Measurements from ENCODE around the gene SOS2. TPM values are rescaled to one million over a fixed set of nuclear protein-coding genes. Genes with fewer than 3 reads are reported as not detected.

SOS2 gene
- total RNA-seq, 1 experiment from 2014 or later, result 84.1 TPM

GRCh38 chr14:50225067-50225973 lies 6.1 kb downstream of the SOS2 start:
- H3K9me3 ChIP-seq (ENCODE audit: low read length), result no peaks in the 10 kb centered on the region
- peak overlapping the region; percentile 36 for H3K4me2 ChIP-seq (ENCODE audit: low read depth, low read length, poor library complexity, severe bottlenecking)
- no peaks in the 10 kb centered on the region for H4K20me1 ChIP-seq (ENCODE audit: insufficient read depth, low read depth, low read length)
- peaks cover 99% of the 10 kb centered on the region for H3K79me2 ChIP-seq (ENCODE audit: low read length)
- H3K36me3 ChIP-seq (ENCODE audit: insufficient read depth, low read length), result peaks cover 7% of the 10 kb centered on the region
- peaks cover 62% of the 10 kb centered on the region for H3K4me1 ChIP-seq (ENCODE audit: low read length)
- no peak overlapping the region for H3K9ac ChIP-seq (ENCODE audit: low read length)
- no peaks in the 10 kb centered on the region for H3K27me3 ChIP-seq (ENCODE audit: low read length)
- H3K4me3 ChIP-seq (ENCODE audit: low read length), result no peak overlapping the region
- no peak overlapping the region for H2AFZ ChIP-seq (ENCODE audit: low read length)
- DNase-seq, result no peak
- H3K9me2 ChIP-seq (replicated peaks; ENCODE audit: insufficient read depth, low read length), result no peaks in the 10 kb centered on the region
- peak overlapping the region; percentile 26 for H3K27ac ChIP-seq (ENCODE audit: low read length)

GRCh38 chr14:50222055-50222613 lies 9.2 kb downstream of the SOS2 start:
- Histone ChIP-seq H3K79me2 (ENCODE audit: low read length) (peaks cover 99% of the 10 kb centered on the region), H3K9ac (ENCODE audit: low read length) (peak overlapping the region; percentile 24), H2AFZ (ENCODE audit: low read length) (0 out of 2 replicates have a peak overlapping the region, but pooled peaks have one; percentile 8), H3K9me2 (replicated peaks; ENCODE audit: insufficient read depth, low read length) (no peaks in the 10 kb centered on the region), H3K4me1 (ENCODE audit: low read length) (peaks cover 66% of the 10 kb centered on the region), H3K27me3 (ENCODE audit: low read length) (no peaks in the 10 kb centered on the region), H3K4me3 (ENCODE audit: low read length) (no peak overlapping the region), H3K9me3 (ENCODE audit: low read length) (no peaks in the 10 kb centered on the region), H3K4me2 (ENCODE audit: low read depth, low read length, poor library complexity, severe bottlenecking) (peak overlapping the region; percentile 26), H3K36me3 (ENCODE audit: insufficient read depth, low read length) (no peaks in the 10 kb centered on the region), H4K20me1 (ENCODE audit: insufficient read depth, low read depth, low read length) (no peaks in the 10 kb centered on the region), H3K27ac (ENCODE audit: low read length) (peak overlapping the region; percentile 49)
- no peak for DNase-seq

GRCh38 chr14:50218501-50218900 lies 12.9 kb downstream of the SOS2 start:
- Histone ChIP-seq H3K4me2 (ENCODE audit: low read depth, low read length, poor library complexity, severe bottlenecking) (peak overlapping the region; percentile 43), H4K20me1 (ENCODE audit: insufficient read depth, low read depth, low read length) (no peaks in the 10 kb centered on the region), H3K9me2 (replicated peaks; ENCODE audit: insufficient read depth, low read length) (no peaks in the 10 kb centered on the region), H3K36me3 (ENCODE audit: insufficient read depth, low read length) (no peaks in the 10 kb centered on the region), H3K27me3 (ENCODE audit: low read length) (no peaks in the 10 kb centered on the region), H3K4me1 (ENCODE audit: low read length) (peaks cover 48% of the 10 kb centered on the region), H3K9me3 (ENCODE audit: low read length) (no peaks in the 10 kb centered on the region), H3K9ac (ENCODE audit: low read length) (no peak overlapping the region), H2AFZ (ENCODE audit: low read length) (no peak overlapping the region), H3K4me3 (ENCODE audit: low read length) (no peak overlapping the region), H3K27ac (ENCODE audit: low read length) (no peak overlapping the region), H3K79me2 (ENCODE audit: low read length) (peaks cover 100% of the 10 kb centered on the region)
- DNase-seq, result no peak

- H3K9me3 ChIP-seq (ENCODE audit: low read length), result no peaks in the 10 kb centered on the region
- H3K27ac ChIP-seq (ENCODE audit: low read length), result no peak overlapping the region
- H4K20me1 ChIP-seq (ENCODE audit: insufficient read depth, low read depth, low read length), result no peaks in the 10 kb centered on the region
- no peaks in the 10 kb centered on the region for H3K36me3 ChIP-seq (ENCODE audit: insufficient read depth, low read length)
- no peak for DNase-seq
- H3K4me3 ChIP-seq (ENCODE audit: low read length), result no peak overlapping the region
- no peaks in the 10 kb centered on the region for H3K9me2 ChIP-seq (replicated peaks; ENCODE audit: insufficient read depth, low read length)
- peaks cover 100% of the 10 kb centered on the region for H3K79me2 ChIP-seq (ENCODE audit: low read length)
- H3K9ac ChIP-seq (ENCODE audit: low read length), result no peak overlapping the region
- no peaks in the 10 kb centered on the region for H3K27me3 ChIP-seq (ENCODE audit: low read length)
- no peak overlapping the region for H2AFZ ChIP-seq (ENCODE audit: low read length)
- H3K4me2 ChIP-seq (ENCODE audit: low read depth, low read length, poor library complexity, severe bottlenecking), result no peak overlapping the region
- peaks cover 24% of the 10 kb centered on the region for H3K4me1 ChIP-seq (ENCODE audit: low read length)
Measured at GRCh38 chr14:50215416-50215815, 16.0 kb downstream of the SOS2 start.

DNA sequence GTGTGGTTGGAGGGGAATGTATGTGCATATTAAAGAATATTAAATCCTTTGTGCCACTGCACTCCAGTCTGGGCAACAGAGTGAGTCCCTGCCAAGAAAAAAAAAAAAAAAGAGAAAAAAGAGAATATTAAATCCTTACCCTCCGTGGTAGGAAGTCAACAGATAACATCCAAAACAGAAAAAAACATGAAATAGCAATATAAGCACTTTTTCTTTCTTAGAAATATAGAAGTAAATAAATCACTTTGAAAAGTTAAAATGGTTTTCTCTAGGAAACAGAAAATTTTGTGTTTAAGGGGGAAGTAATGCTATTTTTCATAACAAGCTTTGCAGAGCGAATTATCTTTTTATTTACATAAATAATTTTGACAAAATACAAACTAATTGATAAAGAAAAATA lies 17.6 kb downstream of the SOS2 start:
- Histone ChIP-seq H3K9me2 (replicated peaks; ENCODE audit: insufficient read depth, low read length) (no peaks in the 10 kb centered on the region), H3K4me3 (ENCODE audit: low read length) (no peak overlapping the region), H3K79me2 (ENCODE audit: low read length) (peaks cover 100% of the 10 kb centered on the region), H3K27me3 (ENCODE audit: low read length) (no peaks in the 10 kb centered on the region), H3K4me2 (ENCODE audit: low read depth, low read length, poor library complexity, severe bottlenecking) (no peak overlapping the region), H3K4me1 (ENCODE audit: low read length) (peaks cover 12% of the 10 kb centered on the region), H4K20me1 (ENCODE audit: insufficient read depth, low read depth, low read length) (no peaks in the 10 kb centered on the region), H2AFZ (ENCODE audit: low read length) (no peak overlapping the region), H3K9ac (ENCODE audit: low read length) (no peak overlapping the region), H3K36me3 (ENCODE audit: insufficient read depth, low read length) (no peaks in the 10 kb centered on the region), H3K27ac (ENCODE audit: low read length) (no peak overlapping the region), H3K9me3 (ENCODE audit: low read length) (no peaks in the 10 kb centered on the region)
- DNase-seq, result no peak

DNA sequence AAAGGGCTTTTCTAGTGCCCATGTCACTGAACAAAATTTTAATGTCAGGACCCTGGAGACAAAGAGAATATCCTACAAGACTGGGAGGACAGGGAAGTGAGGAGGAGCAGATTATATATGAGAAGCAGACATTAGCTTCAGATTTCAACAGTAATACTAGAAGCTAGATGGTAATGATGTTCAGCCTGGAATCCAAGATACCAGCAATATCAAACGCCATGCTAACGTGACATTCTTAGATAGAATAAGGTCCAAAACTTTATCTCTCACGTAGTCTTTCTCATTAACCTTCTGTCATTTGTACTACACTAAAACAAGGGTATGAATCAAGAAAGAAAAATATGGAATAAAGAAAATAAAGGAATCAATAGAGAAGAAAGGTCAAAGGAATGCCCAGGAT lies 18.7 kb downstream of the SOS2 start:
- no peaks in the 10 kb centered on the region for H3K9me2 ChIP-seq (replicated peaks; ENCODE audit: insufficient read depth, low read length)
- H3K27ac ChIP-seq (ENCODE audit: low read length), result no peak overlapping the region
- H3K27me3 ChIP-seq (ENCODE audit: low read length), result no peaks in the 10 kb centered on the region
- H2AFZ ChIP-seq (ENCODE audit: low read length), result no peak overlapping the region
- H3K4me3 ChIP-seq (ENCODE audit: low read length), result no peak overlapping the region
- no peak overlapping the region for H3K9ac ChIP-seq (ENCODE audit: low read length)
- H3K4me1 ChIP-seq (ENCODE audit: low read length), result peaks cover 6% of the 10 kb centered on the region; the same call in 1 of the 2 replicates
- no peaks in the 10 kb centered on the region for H3K9me3 ChIP-seq (ENCODE audit: low read length)
- H3K79me2 ChIP-seq (ENCODE audit: low read length), result peaks cover 100% of the 10 kb centered on the region
- DNase-seq, result no peak
- no peak overlapping the region for H3K4me2 ChIP-seq (ENCODE audit: low read depth, low read length, poor library complexity, severe bottlenecking)
- H3K36me3 ChIP-seq (ENCODE audit: insufficient read depth, low read length), result no peaks in the 10 kb centered on the region
- no peaks in the 10 kb centered on the region for H4K20me1 ChIP-seq (ENCODE audit: insufficient read depth, low read depth, low read length)

- Histone ChIP-seq H4K20me1 (ENCODE audit: insufficient read depth, low read depth, low read length) (no peaks in the 10 kb centered on the region), H3K4me1 (ENCODE audit: low read length) (peaks cover 6% of the 10 kb centered on the region; the same call in 1 of the 2 replicates), H3K27me3 (ENCODE audit: low read length) (no peaks in the 10 kb centered on the region), H2AFZ (ENCODE audit: low read length) (no peak overlapping the region), H3K4me2 (ENCODE audit: low read depth, low read length, poor library complexity, severe bottlenecking) (no peak overlapping the region), H3K4me3 (ENCODE audit: low read length) (no peak overlapping the region), H3K9me3 (ENCODE audit: low read length) (no peaks in the 10 kb centered on the region), H3K9me2 (replicated peaks; ENCODE audit: insufficient read depth, low read length) (no peaks in the 10 kb centered on the region), H3K79me2 (ENCODE audit: low read length) (peaks cover 100% of the 10 kb centered on the region), H3K27ac (ENCODE audit: low read length) (no peak overlapping the region), H3K36me3 (ENCODE audit: insufficient read depth, low read length) (no peaks in the 10 kb centered on the region), H3K9ac (ENCODE audit: low read length) (no peak overlapping the region)
- DNase-seq, result no peak
Measured at GRCh38 chr14:50210074-50210473, 21.3 kb downstream of the SOS2 start.

DNA sequence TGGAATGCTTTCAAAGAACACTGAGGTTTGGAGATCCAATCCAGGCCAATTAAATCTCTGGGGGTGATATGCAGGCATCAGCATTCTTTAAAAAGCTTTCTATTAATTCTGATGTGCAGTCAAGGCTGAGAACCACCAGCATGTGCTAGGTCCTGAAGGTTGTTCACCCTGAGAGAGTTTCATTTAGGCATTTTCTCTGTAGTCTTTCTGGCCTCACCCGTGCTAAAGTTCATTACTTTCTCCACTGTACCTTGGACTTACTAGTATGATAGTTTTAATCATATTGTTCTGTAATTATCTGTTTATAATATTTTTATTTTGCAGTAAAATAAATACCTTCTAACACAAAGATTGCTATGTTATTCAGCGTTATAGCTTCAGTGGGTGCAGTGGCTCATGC lies 32.9 kb downstream of the SOS2 start:
- Histone ChIP-seq H3K4me1 (ENCODE audit: low read length) (peaks cover 7% of the 10 kb centered on the region), H3K9ac (ENCODE audit: low read length) (no peak overlapping the region), H4K20me1 (ENCODE audit: insufficient read depth, low read depth, low read length) (no peaks in the 10 kb centered on the region), H3K4me2 (ENCODE audit: low read depth, low read length, poor library complexity, severe bottlenecking) (no peak overlapping the region), H3K36me3 (ENCODE audit: insufficient read depth, low read length) (peaks cover 12% of the 10 kb centered on the region; the same call in 1 of the 2 replicates), H3K27ac (ENCODE audit: low read length) (no peak overlapping the region), H3K27me3 (ENCODE audit: low read length) (no peaks in the 10 kb centered on the region), H3K9me2 (replicated peaks; ENCODE audit: insufficient read depth, low read length) (no peaks in the 10 kb centered on the region), H3K79me2 (ENCODE audit: low read length) (peaks cover 33% of the 10 kb centered on the region), H2AFZ (ENCODE audit: low read length) (no peak overlapping the region), H3K4me3 (ENCODE audit: low read length) (no peak overlapping the region), H3K9me3 (ENCODE audit: low read length) (no peaks in the 10 kb centered on the region)
- no peak for DNase-seq
